Panc1 (cell line): ENCODE data around the gene SDHD. TPM values are rescaled to one million over a fixed set of nuclear protein-coding genes. Genes with fewer than 3 reads are reported as not detected.
"Not testable (repeated sequence)": the region's sequence is repeated elsewhere in the genome, so short reads cannot be mapped to it uniquely, and the experiment has no call there.

Experiments
- ATAC-seq: fragments of 200-7000 bp; cut with Tn5 transposase; 2 replicates; pipeline ENCODE4 v1.9.1; 2020; ENCODE audit warnings: mild to moderate bottlenecking, moderate library complexity
- BruUV-seq: library from RNA; stranded (reverse); fragments of 400-500 nt; replicated peaks from 2 replicates; lab custom pipeline; 2021; lab: Mats Ljungman, UMichigan
- CTCF ChIA-PET: fragments of 300-600 bp; sonication (Branson Sonifier 250); formaldehyde crosslinking; loops from one replicate; lab custom pipeline; 2022; ENCODE audit warnings: antibody characterized with exemption; lab: Charles Lee
- POLR2A ChIA-PET: fragments of 300-600 bp; sonication (Branson Sonifier 250); formaldehyde crosslinking; loops from one replicate; lab custom pipeline; 2022; ENCODE audit warnings: antibody characterized with exemption; lab: Charles Lee
- DNase-seq: peaks from one replicate; pipeline ENCODE4 v3.0.0-alpha.2; 2010; ENCODE audit warnings: low read depth, low spot score
- H3K27ac ChIP-seq: 2 replicates; pipeline ENCODE4 v1.5.1; 2011; ENCODE audit warnings: mild to moderate bottlenecking, low read length, inconsistent platforms
- H3K27me3 ChIP-seq: fragments of 200-500 bp; sonication (Bioruptor generic); 2 replicates; pipeline ENCODE4 v1.6.0; 2014; ENCODE audit warnings: low read length, inconsistent platforms; ENCODE audit not compliant: control insufficient read depth, insufficient read depth
- H3K36me3 ChIP-seq: fragments of 200-500 bp; sonication (Bioruptor generic); 2 replicates; pipeline ENCODE4 v1.5.1; 2014; ENCODE audit warnings: inconsistent platforms, mild to moderate bottlenecking, low read length, moderate library complexity; ENCODE audit not compliant: control insufficient read depth, insufficient read depth
- H3K4me1 ChIP-seq: 2 replicates; pipeline ENCODE4 v1.5.1; 2011; ENCODE audit warnings: inconsistent platforms, mild to moderate bottlenecking, low read length, moderate library complexity; ENCODE audit not compliant: control insufficient read depth, insufficient read depth
- H3K4me3 ChIP-seq, 2 experiments: 2 replicates each; pipeline ENCODE4 v1.5.1; 2011 to 2012; ENCODE audit warnings: low read depth in 2 of 2, low read length in 2 of 2, mild to moderate bottlenecking in 2 of 2, inconsistent platforms in 1 of 2, moderate library complexity in 1 of 2
- H3K9me3 ChIP-seq: fragments of 200-500 bp; sonication (Bioruptor generic); 2 replicates; pipeline ENCODE4 v1.5.1; 2014; ENCODE audit warnings: low read depth, mild to moderate bottlenecking, inconsistent platforms, low read length, moderate library complexity; ENCODE audit not compliant: control insufficient read depth, insufficient read depth
- CTCF ChIP-seq: fragments of 450-650 bp; IDR thresholded peaks from 2 replicates; pipeline ENCODE4 v1.5.1; 2017; ENCODE audit warnings: mild to moderate bottlenecking
- POLR2AphosphoS5 ChIP-seq: IDR thresholded peaks from 2 replicates; pipeline ENCODE4 v1.6.1; 2012; ENCODE audit warnings: mild to moderate bottlenecking, low read depth, low read length, moderate library complexity
- REST ChIP-seq, 2 experiments: IDR thresholded peaks; 2 replicates each; pipeline ENCODE4 v1.6.1; 2011 to 2012; ENCODE audit warnings: low read depth in 2 of 2, control low read depth in 1 of 2, low read length in 1 of 2, mild to moderate bottlenecking in 1 of 2, moderate library complexity in 1 of 2; ENCODE audit not compliant: insufficient read depth in 1 of 2
- SIN3A ChIP-seq: IDR thresholded peaks from 2 replicates; pipeline ENCODE4 v1.6.1; 2012; ENCODE audit warnings: low read depth, mild to moderate bottlenecking, low read length, moderate library complexity, borderline replicate concordance; ENCODE audit not compliant: insufficient read depth
- TCF7L2 ChIP-seq: IDR thresholded peaks from 2 replicates; pipeline ENCODE4 v1.6.1; 2011; ENCODE audit warnings: mild to moderate bottlenecking, low read depth, low read length, inconsistent platforms
- in situ Hi-C: cut with HindIII; loops from 2 replicates; pipeline ENCODE4 v1.10.0; 2016; ENCODE audit warnings: low sequenced_read_pairs, low pct_unique_long_range_greater_than_20kb
- intact Hi-C: fragments of 100-400 bp; cut with micrococcal nuclease; formaldehyde crosslinking; loops from one replicate; pipeline ENCODE4 v1.10.0; 2022; ENCODE audit not compliant: unreplicated experiment
- total RNA-seq: library from RNA; stranded (reverse); gene quantifications from one replicate; pipeline ENCODE4 v1.2.1, GENCODE V29; 2021; ENCODE audit not compliant: unreplicated experiment

SDHD gene
- total RNA-seq, 1 experiment from 2014 or later: 166 TPM

GRCh38 chr11:112044961-112045360, 41.7 kb upstream of the SDHD start:
- ATAC-seq (no peak), DNase-seq (no peak)
- no TSS peak for BruUV-seq
- Histone ChIP-seq H3K4me1 (no peaks in the 10 kb centered on the region), H3K36me3 (peaks cover 33% of the 10 kb centered on the region), H3K9me3 (no peaks in the 10 kb centered on the region), H3K27ac (no peak overlapping the region), H3K27me3 (no peaks in the 10 kb centered on the region), H3K4me3 (no peak overlapping the region)
- ChIA-PET POLR2A (no interaction called here), CTCF (no interaction called here)
- TF ChIP-seq POLR2AphosphoS5 (no peak), REST (IDR thresholded peaks at IDR 0.05; ENCODE audit: insufficient read depth in 1 of 2, low read depth in 2 of 2, low read length in 1 of 2) (no peak), SIN3A (no peak), TCF7L2 (no peak), CTCF (no peak)
- intact Hi-C loops: no loop called here
- in situ Hi-C loops: no loop called here

GRCh38 chr11:112046647-112047046, 40.0 kb upstream of the SDHD start:
- H3K9me3 ChIP-seq, BruUV-seq, H3K27ac ChIP-seq, H3K27me3 ChIP-seq, CTCF ChIA-PET, DNase-seq, H3K4me1 ChIP-seq, ATAC-seq, H3K4me3 ChIP-seq, POLR2A ChIA-PET, intact Hi-C loops, in situ Hi-C loops: not testable (repeated sequence)
- H3K36me3 ChIP-seq: peaks cover 37% of the 10 kb centered on the region

GRCh38 chr11:112048256-112048655, 38.4 kb upstream of the SDHD start:
- DNase-seq, CTCF ChIA-PET, ATAC-seq, H3K4me1 ChIP-seq, H3K4me3 ChIP-seq, in situ Hi-C loops, H3K27ac ChIP-seq, intact Hi-C loops, BruUV-seq, H3K27me3 ChIP-seq, H3K9me3 ChIP-seq: not testable (repeated sequence)
- POLR2A ChIA-PET: interaction anchor here (0.6 kb wide), 2 partner anchors 25 to 41 kb away, joined by 3 to 9 read pairs; no protein-coding TSS in a partner anchor
- peaks cover 31% of the 10 kb centered on the region for H3K36me3 ChIP-seq
